Endothelial cell (in vitro differentiated cells): Measurements from ENCODE around the gene ATP2B2. TPM values are rescaled to one million over a fixed set of nuclear protein-coding genes. Genes with fewer than 3 reads are reported as not detected.

ENCODE experiments used
- DNase-seq: peaks from one replicate; pipeline ENCODE4 v3.0.0; 2021; ENCODE audit warnings: low spot score
- H3K27ac Mint-ChIP-seq: one replicate; pipeline ENCODE4 v1.8.0; 2021; ENCODE audit warnings: mixed read lengths, inconsistent platforms; ENCODE audit not compliant: unreplicated experiment
- H3K27me3 Mint-ChIP-seq: one replicate; pipeline ENCODE4 v1.8.0; 2021; ENCODE audit warnings: mild to moderate bottlenecking, moderate library complexity, mixed read lengths, inconsistent platforms; ENCODE audit not compliant: unreplicated experiment
- H3K36me3 Mint-ChIP-seq: one replicate; pipeline ENCODE4 v1.8.0; 2021; ENCODE audit warnings: mild to moderate bottlenecking, low read depth, mixed read lengths, inconsistent platforms; ENCODE audit not compliant: unreplicated experiment
- H3K4me1 Mint-ChIP-seq: one replicate; pipeline ENCODE4 v1.8.0; 2021; ENCODE audit warnings: mild to moderate bottlenecking, mixed read lengths, inconsistent platforms; ENCODE audit not compliant: unreplicated experiment
- H3K4me3 Mint-ChIP-seq: one replicate; pipeline ENCODE4 v1.8.0; 2021; ENCODE audit warnings: mild to moderate bottlenecking, mixed read lengths, inconsistent platforms; ENCODE audit not compliant: unreplicated experiment
- H3K9me3 Mint-ChIP-seq: one replicate; pipeline ENCODE4 v1.8.0; 2021; ENCODE audit warnings: mixed read lengths, inconsistent platforms; ENCODE audit not compliant: unreplicated experiment
- total RNA-seq: library from RNA; stranded (reverse); fragmentation: NEBNext Ultra II Directional; extraction: Animal tissue kit (Norgen Biotek cat#: 25700); gene quantifications from one replicate; pipeline ENCODE4 v1.2.1, GENCODE V29; 2021; ENCODE audit not compliant: unreplicated experiment
- TF ChIP-seq, protein P1 (sequence below): fragments of 200-600 bp; sonication (generic); IDR thresholded peaks from one replicate; pipeline ENCODE4 v1.5.0; 2021; ENCODE audit warnings: antibody characterized with exemption; ENCODE audit not compliant: unreplicated experiment

Gene ATP2B2
- total RNA-seq, 1 donor from 2014 or later = 1.7 TPM

DNA sequence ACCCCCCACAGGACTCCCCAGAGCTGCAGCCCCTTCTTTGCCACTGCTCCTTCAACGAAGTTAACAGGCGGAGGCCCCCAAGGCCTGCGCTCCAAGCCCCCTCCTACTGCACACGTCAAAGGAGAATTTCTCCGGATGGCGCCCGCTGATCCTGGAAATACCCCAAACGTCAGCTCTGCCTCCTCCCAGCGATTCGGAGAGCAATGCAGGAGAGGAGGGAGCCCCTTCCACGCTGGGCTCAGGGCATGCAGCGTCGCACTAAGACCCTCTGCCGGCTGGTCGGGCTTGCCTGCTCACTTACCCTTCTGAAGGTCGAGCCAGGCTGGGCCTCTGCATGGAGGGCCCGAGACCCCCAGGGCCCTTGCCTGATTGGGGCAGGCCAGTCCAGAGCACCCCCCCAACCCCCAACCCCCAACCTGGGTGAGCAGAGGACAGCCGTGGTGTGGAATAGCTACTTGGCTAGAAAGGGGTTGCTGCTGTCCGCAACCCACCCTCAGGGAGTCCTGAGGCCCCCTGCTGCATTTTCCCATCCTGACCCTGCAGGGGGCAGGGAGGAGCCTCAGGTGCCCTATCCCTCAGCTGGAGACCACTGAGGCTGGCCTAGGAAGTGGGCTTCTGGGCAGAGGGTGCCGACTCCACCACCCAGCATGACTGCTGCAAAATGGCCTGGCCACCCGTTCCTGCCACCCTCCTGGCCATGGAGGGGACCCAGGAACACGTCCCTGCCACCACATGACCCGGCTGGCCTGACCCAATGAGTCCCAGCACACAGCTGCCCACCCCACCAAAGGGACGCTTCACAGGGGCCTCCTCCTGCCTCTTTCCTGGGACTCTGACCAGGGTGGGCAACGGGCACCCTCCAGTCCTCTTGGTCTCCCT is 976 bp downstream of the ATP2B2 start:
- no peak overlapping the region for H3K27ac Mint-ChIP-seq
- no peak overlapping the region for H3K4me3 Mint-ChIP-seq
- H3K4me1 Mint-ChIP-seq = peaks cover 5% of the 10 kb centered on the region
- TF ChIP-seq, protein P1, sequence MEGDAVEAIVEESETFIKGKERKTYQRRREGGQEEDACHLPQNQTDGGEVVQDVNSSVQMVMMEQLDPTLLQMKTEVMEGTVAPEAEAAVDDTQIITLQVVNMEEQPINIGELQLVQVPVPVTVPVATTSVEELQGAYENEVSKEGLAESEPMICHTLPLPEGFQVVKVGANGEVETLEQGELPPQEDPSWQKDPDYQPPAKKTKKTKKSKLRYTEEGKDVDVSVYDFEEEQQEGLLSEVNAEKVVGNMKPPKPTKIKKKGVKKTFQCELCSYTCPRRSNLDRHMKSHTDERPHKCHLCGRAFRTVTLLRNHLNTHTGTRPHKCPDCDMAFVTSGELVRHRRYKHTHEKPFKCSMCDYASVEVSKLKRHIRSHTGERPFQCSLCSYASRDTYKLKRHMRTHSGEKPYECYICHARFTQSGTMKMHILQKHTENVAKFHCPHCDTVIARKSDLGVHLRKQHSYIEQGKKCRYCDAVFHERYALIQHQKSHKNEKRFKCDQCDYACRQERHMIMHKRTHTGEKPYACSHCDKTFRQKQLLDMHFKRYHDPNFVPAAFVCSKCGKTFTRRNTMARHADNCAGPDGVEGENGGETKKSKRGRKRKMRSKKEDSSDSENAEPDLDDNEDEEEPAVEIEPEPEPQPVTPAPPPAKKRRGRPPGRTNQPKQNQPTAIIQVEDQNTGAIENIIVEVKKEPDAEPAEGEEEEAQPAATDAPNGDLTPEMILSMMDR = no peak
- DNase-seq = no peak
- no peaks in the 10 kb centered on the region for H3K36me3 Mint-ChIP-seq
- peaks cover 13% of the 10 kb centered on the region for H3K27me3 Mint-ChIP-seq
- H3K9me3 Mint-ChIP-seq = no peaks in the 10 kb centered on the region

DNA sequence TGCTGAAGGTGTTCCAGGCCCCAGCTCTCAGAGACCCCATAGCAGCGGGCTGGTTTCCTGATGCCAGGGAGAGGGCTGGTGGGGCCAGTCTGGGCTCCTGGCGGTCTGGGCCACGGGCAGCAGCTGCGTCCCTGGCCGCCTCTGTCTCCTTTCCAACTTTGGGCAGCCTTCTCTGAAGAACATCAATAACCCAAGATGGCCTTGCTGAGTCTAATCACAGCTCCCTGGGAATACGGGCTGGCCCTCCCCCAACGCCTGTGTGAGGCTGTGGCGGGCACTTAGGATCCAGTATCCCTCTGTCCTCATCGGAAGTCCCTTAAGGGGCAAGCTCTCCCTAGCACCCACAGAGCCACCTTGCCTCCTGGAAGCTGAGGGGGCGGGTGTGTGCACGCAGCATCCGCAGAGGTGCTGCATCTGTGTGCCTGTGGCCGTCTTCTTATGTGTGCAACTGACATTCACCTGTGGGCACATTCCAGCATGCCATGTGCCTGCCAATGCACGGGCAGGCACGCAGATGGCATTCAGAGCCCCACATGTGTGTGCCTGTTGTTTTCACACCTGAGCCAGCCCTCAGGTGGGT is 2.1 kb downstream of the ATP2B2 start:
- Mint-ChIP-seq H3K27me3 (peaks cover 19% of the 10 kb centered on the region), H3K4me3 (no peak overlapping the region), H3K36me3 (no peaks in the 10 kb centered on the region), H3K4me1 (no peaks in the 10 kb centered on the region), H3K9me3 (no peaks in the 10 kb centered on the region), H3K27ac (no peak overlapping the region)
- TF ChIP-seq, protein P1 = no peak
- DNase-seq = no peak

DNA sequence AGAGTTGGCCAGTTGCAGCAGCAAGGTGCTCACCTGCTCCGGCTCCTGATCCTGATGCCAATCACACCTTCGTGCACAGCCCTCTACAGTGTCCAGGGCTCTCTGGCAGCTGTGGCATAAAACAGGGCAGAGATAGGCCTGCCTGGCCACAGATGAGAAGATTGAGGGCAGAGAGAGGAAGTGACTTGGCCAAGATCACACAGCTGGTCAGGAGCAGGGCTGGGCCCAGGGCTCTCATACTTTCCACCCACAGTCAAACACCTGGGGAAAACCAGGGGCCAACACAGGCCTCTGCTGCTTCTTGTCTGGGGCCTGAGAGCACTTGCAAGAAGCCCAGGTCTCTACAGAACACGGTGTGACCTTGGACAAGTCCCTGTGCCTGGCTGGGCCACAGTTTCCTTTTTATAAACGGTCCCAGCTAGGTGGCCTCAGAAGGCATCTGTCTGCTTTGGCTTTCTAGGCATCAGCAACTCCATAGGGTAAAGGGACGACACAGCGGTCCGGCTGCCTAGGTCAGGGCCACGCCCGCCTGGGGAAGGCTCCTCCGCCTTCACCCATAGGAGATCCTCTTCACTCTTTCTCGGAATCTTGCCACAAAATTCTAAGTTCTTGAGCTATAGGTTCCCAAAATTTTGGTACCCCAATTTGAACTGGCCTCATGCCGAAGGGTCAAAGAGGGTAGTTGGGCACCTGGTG is 3.1 kb downstream of the ATP2B2 start:
- Mint-ChIP-seq H3K9me3 (no peaks in the 10 kb centered on the region), H3K27ac (no peak overlapping the region), H3K27me3 (peaks cover 17% of the 10 kb centered on the region), H3K4me1 (no peaks in the 10 kb centered on the region), H3K4me3 (no peak overlapping the region), H3K36me3 (no peaks in the 10 kb centered on the region)
- DNase-seq = no peak
- TF ChIP-seq, protein P1 = no peak

DNA sequence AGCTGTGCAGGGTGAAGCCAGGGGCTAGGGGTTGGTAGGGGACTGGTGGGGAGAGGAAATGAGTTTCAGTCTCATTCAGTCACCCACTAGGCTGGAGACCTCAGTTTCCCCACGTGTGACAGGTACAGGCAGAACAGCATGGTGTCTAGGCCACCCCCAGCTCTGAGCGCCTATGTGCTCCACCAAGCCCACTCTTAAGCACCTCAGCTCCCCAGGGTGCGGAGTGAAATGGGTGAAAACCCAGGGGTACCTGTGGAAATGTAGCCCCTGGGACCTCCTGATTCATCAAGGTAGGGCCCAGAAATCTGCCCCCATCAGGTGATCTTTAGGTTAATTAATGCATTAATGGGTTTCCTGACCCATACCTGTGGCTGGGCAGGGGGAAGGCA is 3.7 kb downstream of the ATP2B2 start:
- no peaks in the 10 kb centered on the region for H3K9me3 Mint-ChIP-seq
- H3K27me3 Mint-ChIP-seq = peaks cover 17% of the 10 kb centered on the region
- H3K4me3 Mint-ChIP-seq = no peak overlapping the region
- DNase-seq = no peak
- no peaks in the 10 kb centered on the region for H3K36me3 Mint-ChIP-seq
- H3K27ac Mint-ChIP-seq = no peak overlapping the region
- TF ChIP-seq, protein P1 = no peak
- H3K4me1 Mint-ChIP-seq = no peaks in the 10 kb centered on the region
